GM23338 (cell line): ENCODE data around the gene TEN1. TPM values are rescaled to one million over a fixed set of nuclear protein-coding genes. Genes with fewer than 3 reads are reported as not detected.

ENCODE experiments used
- ATAC-seq: fragments of 200-7000 bp; cut with Tn5 transposase; 3 replicates; pipeline ENCODE4 v1.9.1; 2020
- DNase-seq: peaks from one replicate; pipeline ENCODE4 v3.0.0-alpha.2; 2015; ENCODE audit warnings: low spot score
- H2AFZ ChIP-seq: fragments of 200-600 bp; sonication (generic); 2 replicates; pipeline ENCODE4 v1.8.0; 2016; ENCODE audit warnings: antibody characterized with exemption, mild to moderate bottlenecking, moderate library complexity
- H3F3A ChIP-seq: fragments of 200-600 bp; sonication (generic); replicated peaks from 2 replicates; pipeline ENCODE4 v1.8.0; 2017; ENCODE audit warnings: antibody characterized with exemption, mixed run types, low read depth
- H3K27ac ChIP-seq: fragments of 200-600 bp; sonication (generic); 2 replicates; pipeline ENCODE4 v1.6.1; 2016; ENCODE audit warnings: low read depth
- H3K27me3 ChIP-seq: fragments of 200-600 bp; sonication (generic); 2 replicates; pipeline ENCODE4 v1.8.0; 2016; ENCODE audit warnings: mild to moderate bottlenecking, mixed run types, moderate library complexity; ENCODE audit not compliant: insufficient read depth
- H3K36me3 ChIP-seq: fragments of 200-600 bp; sonication (generic); 2 replicates; pipeline ENCODE4 v1.8.0; 2016; ENCODE audit warnings: mild to moderate bottlenecking; ENCODE audit not compliant: insufficient read depth
- H3K4me1 ChIP-seq: fragments of 200-600 bp; sonication (generic); 2 replicates; pipeline ENCODE4 v1.8.0; 2016; ENCODE audit warnings: mild to moderate bottlenecking, moderate library complexity; ENCODE audit not compliant: insufficient read depth
- H3K4me2 ChIP-seq: fragments of 200-600 bp; sonication (generic); 2 replicates; pipeline ENCODE4 v1.7.1; 2017; ENCODE audit warnings: mixed run types
- H3K4me3 ChIP-seq: fragments of 200-600 bp; sonication (generic); 2 replicates; pipeline ENCODE4 v1.6.1; 2016; ENCODE audit warnings: mixed run types
- H3K79me2 ChIP-seq: fragments of 200-600 bp; sonication (generic); replicated peaks from 2 replicates; pipeline ENCODE4 v1.8.0; 2017; ENCODE audit warnings: mild to moderate bottlenecking; ENCODE audit not compliant: insufficient read depth
- H3K9me2 ChIP-seq: fragments of 200-600 bp; sonication (generic); 2 replicates; pipeline ENCODE4 v1.8.0; 2017; ENCODE audit not compliant: insufficient read depth
- H4K20me1 ChIP-seq: fragments of 200-600 bp; sonication (generic); replicated peaks from 2 replicates; pipeline ENCODE4 v1.8.0; 2017; ENCODE audit warnings: mild to moderate bottlenecking; ENCODE audit not compliant: insufficient read depth
- H3K27ac Mint-ChIP-seq: 2 replicates; pipeline ENCODE4 v1.8.0; 2020; ENCODE audit warnings: inconsistent platforms, mild to moderate bottlenecking, moderate library complexity, mixed read lengths
- H3K27me3 Mint-ChIP-seq: 3 replicates; pipeline ENCODE4 v1.8.0; 2022; ENCODE audit warnings: low read depth, mild to moderate bottlenecking, moderate library complexity, mixed read lengths, inconsistent platforms; ENCODE audit not compliant: insufficient read depth, poor library complexity
- H3K36me3 Mint-ChIP-seq: 3 replicates; pipeline ENCODE4 v1.8.0; 2021; ENCODE audit warnings: low read depth, mild to moderate bottlenecking, inconsistent platforms, moderate library complexity, mixed read lengths
- H3K4me1 Mint-ChIP-seq: 3 replicates; pipeline ENCODE4 v1.8.0; 2020; ENCODE audit warnings: mild to moderate bottlenecking, inconsistent platforms, mixed read lengths
- H3K4me3 Mint-ChIP-seq: 3 replicates; pipeline ENCODE4 v1.8.0; 2021; ENCODE audit warnings: moderate library complexity, mild to moderate bottlenecking, inconsistent platforms, mixed read lengths
- H3K9me3 Mint-ChIP-seq: 3 replicates; pipeline ENCODE4 v1.8.0; 2020; ENCODE audit warnings: moderate library complexity, mild to moderate bottlenecking, inconsistent platforms, mixed read lengths
- CREB1 ChIP-seq: fragments of 250-450 bp; sonication (Bioruptor Pico); IDR thresholded peaks from 2 replicates; pipeline ENCODE4 v1.5.0; 2020; ENCODE audit warnings: low read depth, mild to moderate bottlenecking, moderate library complexity
- EZH2 ChIP-seq: fragments of 200-600 bp; sonication (generic); IDR thresholded peaks from one replicate; pipeline ENCODE4 v1.8.0; 2017; ENCODE audit warnings: antibody characterized with exemption, mild to moderate bottlenecking, low read depth; ENCODE audit not compliant: unreplicated experiment
- EZH2phosphoT487 ChIP-seq: fragments of 200-600 bp; sonication (generic); IDR thresholded peaks from one replicate; pipeline ENCODE4 v1.8.1; 2018; ENCODE audit warnings: antibody characterized with exemption; ENCODE audit not compliant: unreplicated experiment
- JUNB ChIP-seq: IDR thresholded peaks from one replicate; pipeline ENCODE4 v1.6.1; 2016; ENCODE audit warnings: antibody characterized with exemption; ENCODE audit not compliant: unreplicated experiment
- POLR2AphosphoS5 ChIP-seq: IDR thresholded peaks from 2 replicates; pipeline ENCODE4 v1.6.1; 2016; ENCODE audit warnings: antibody characterized with exemption, low read depth
- REST ChIP-seq: IDR thresholded peaks from one replicate; pipeline ENCODE4 v1.6.1; 2018; ENCODE audit warnings: antibody characterized with exemption; ENCODE audit not compliant: unreplicated experiment
- STAT1 ChIP-seq: IDR thresholded peaks from one replicate; pipeline ENCODE4 v1.6.1; 2016; ENCODE audit warnings: antibody characterized with exemption; ENCODE audit not compliant: unreplicated experiment
- ZNF114 ChIP-seq: fragments of 250-450 bp; sonication (Bioruptor Pico); IDR thresholded peaks from 2 replicates; pipeline ENCODE4 v1.5.0; 2020; ENCODE audit warnings: mild to moderate bottlenecking, moderate library complexity
- ZNF331 ChIP-seq: fragments of 250-450 bp; sonication (Bioruptor Pico); IDR thresholded peaks from 2 replicates; pipeline ENCODE4 v1.5.0; 2020; ENCODE audit warnings: low read depth, mild to moderate bottlenecking, moderate library complexity
- polyA plus RNA-seq: library from polyadenylated mRNA; unstranded; fragments of >200 nt; fragmentation: Nextera tagmentation; extraction: Ambion mirVana; gene quantifications from 2 replicates; pipeline ENCODE4 v1.2.1, GENCODE V29; 2016
- total RNA-seq: library from RNA; depleted of rRNA; stranded (reverse); fragments of >200 nt; shearing (Covaris generic); gene quantifications from 2 replicates; pipeline ENCODE4 v1.2.3, GENCODE V29; 2014
- TF ChIP-seq, protein P1 (sequence below), 2 experiments: fragments of 200-600 bp in 1 of 2; sonication (generic) in 1 of 2; conservative IDR thresholded peaks; 2 replicates each; pipeline versions ENCODE4 v1.5.1 to v1.6.1; 2016 to 2017; ENCODE audit warnings: antibody characterized with exemption in 2 of 2, low read depth in 2 of 2, mild to moderate bottlenecking in 2 of 2, moderate library complexity in 1 of 2
- TF ChIP-seq, protein P2 (sequence below): IDR thresholded peaks from 2 replicates; pipeline ENCODE4 v1.6.1; 2016; ENCODE audit warnings: antibody characterized with exemption
- TF ChIP-seq, protein P3 (sequence below): fragments of 250-450 bp; sonication (Bioruptor Pico); IDR thresholded peaks from 2 replicates; pipeline ENCODE4 v1.5.0; 2020; ENCODE audit warnings: mild to moderate bottlenecking, moderate library complexity

Gene TEN1
- total and polyA plus RNA-seq, 2 experiments from 2014 or later, result 11.3 to 14.1 TPM

DNA sequence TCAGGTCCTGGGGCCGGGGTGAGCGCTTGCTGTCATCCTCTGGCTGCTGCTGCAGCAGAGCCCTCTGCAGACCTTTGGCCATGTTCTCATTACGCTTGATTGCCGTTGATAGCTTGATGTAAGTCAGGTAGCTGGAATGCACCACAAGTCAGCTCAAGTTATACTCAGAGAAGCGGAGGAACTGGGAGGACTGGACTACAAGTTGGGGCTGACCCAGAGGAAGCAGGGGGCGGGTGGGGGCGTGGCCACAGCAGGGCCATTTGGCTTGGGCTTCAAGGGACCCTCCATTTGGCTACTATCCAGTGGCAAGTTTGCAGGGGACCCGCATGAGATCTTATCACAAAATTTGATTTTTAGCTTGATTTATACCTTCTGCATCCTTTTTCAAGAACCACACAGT, 67.0 kb downstream of the TEN1 start (continued):
- TF ChIP-seq EZH2, result no peak
- TF ChIP-seq STAT1, result no peak
- no peak for TF ChIP-seq CREB1
- no peak for TF ChIP-seq EZH2phosphoT487

GRCh38 chr17:76048025-76048605, 69.1 kb downstream of the TEN1 start:
- H3K36me3 Mint-ChIP-seq, result peaks cover 75% of the 10 kb centered on the region
- H3K4me2 ChIP-seq, result no peak overlapping the region
- peaks cover 7% of the 10 kb centered on the region; the same call in 1 of the 2 replicates for H3K79me2 ChIP-seq
- H3K36me3 ChIP-seq, result peaks cover 53% of the 10 kb centered on the region
- H3F3A ChIP-seq, result peaks cover 21% of the 10 kb centered on the region; the same call in 1 of the 2 replicates
- no peaks in the 10 kb centered on the region for H3K27me3 ChIP-seq
- H3K9me2 ChIP-seq, result no peaks in the 10 kb centered on the region
- no peaks in the 10 kb centered on the region for H3K9me3 Mint-ChIP-seq
- H4K20me1 ChIP-seq, result peaks cover 10% of the 10 kb centered on the region
- H3K4me3 Mint-ChIP-seq, result no peak overlapping the region
- peaks cover 5% of the 10 kb centered on the region; the same call in 2 of the 3 replicates for H3K4me1 Mint-ChIP-seq
- peaks cover 9% of the 10 kb centered on the region; the same call in 1 of the 2 replicates for H3K4me1 ChIP-seq
- peaks cover 1% of the 10 kb centered on the region for H3K27me3 Mint-ChIP-seq
- 0 out of 2 replicates have a peak overlapping the region, but pooled peaks have one; percentile 9 for H3K27ac Mint-ChIP-seq
- H3K27ac ChIP-seq, result peak overlapping the region; percentile 74
- H3K4me3 ChIP-seq, result no peak overlapping the region
- ATAC-seq, result no peak
- H2AFZ ChIP-seq, result no peak overlapping the region
- DNase-seq, result no peak
- TF ChIP-seq CREB1 (no peak), EZH2phosphoT487 (no peak), REST (no peak), ZNF114 (no peak), EZH2 (no peak), JUNB (no peak), POLR2AphosphoS5 (no peak), STAT1 (no peak), ZNF331 (no peak)
- TF ChIP-seq, protein P1, sequence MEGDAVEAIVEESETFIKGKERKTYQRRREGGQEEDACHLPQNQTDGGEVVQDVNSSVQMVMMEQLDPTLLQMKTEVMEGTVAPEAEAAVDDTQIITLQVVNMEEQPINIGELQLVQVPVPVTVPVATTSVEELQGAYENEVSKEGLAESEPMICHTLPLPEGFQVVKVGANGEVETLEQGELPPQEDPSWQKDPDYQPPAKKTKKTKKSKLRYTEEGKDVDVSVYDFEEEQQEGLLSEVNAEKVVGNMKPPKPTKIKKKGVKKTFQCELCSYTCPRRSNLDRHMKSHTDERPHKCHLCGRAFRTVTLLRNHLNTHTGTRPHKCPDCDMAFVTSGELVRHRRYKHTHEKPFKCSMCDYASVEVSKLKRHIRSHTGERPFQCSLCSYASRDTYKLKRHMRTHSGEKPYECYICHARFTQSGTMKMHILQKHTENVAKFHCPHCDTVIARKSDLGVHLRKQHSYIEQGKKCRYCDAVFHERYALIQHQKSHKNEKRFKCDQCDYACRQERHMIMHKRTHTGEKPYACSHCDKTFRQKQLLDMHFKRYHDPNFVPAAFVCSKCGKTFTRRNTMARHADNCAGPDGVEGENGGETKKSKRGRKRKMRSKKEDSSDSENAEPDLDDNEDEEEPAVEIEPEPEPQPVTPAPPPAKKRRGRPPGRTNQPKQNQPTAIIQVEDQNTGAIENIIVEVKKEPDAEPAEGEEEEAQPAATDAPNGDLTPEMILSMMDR (conservative IDR thresholded peaks at IDR 0.05; ENCODE audit: low read depth in 2 of 2), result no peak
- TF ChIP-seq, protein P2, sequence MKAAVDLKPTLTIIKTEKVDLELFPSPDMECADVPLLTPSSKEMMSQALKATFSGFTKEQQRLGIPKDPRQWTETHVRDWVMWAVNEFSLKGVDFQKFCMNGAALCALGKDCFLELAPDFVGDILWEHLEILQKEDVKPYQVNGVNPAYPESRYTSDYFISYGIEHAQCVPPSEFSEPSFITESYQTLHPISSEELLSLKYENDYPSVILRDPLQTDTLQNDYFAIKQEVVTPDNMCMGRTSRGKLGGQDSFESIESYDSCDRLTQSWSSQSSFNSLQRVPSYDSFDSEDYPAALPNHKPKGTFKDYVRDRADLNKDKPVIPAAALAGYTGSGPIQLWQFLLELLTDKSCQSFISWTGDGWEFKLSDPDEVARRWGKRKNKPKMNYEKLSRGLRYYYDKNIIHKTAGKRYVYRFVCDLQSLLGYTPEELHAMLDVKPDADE, result no peak
- TF ChIP-seq, protein P3, sequence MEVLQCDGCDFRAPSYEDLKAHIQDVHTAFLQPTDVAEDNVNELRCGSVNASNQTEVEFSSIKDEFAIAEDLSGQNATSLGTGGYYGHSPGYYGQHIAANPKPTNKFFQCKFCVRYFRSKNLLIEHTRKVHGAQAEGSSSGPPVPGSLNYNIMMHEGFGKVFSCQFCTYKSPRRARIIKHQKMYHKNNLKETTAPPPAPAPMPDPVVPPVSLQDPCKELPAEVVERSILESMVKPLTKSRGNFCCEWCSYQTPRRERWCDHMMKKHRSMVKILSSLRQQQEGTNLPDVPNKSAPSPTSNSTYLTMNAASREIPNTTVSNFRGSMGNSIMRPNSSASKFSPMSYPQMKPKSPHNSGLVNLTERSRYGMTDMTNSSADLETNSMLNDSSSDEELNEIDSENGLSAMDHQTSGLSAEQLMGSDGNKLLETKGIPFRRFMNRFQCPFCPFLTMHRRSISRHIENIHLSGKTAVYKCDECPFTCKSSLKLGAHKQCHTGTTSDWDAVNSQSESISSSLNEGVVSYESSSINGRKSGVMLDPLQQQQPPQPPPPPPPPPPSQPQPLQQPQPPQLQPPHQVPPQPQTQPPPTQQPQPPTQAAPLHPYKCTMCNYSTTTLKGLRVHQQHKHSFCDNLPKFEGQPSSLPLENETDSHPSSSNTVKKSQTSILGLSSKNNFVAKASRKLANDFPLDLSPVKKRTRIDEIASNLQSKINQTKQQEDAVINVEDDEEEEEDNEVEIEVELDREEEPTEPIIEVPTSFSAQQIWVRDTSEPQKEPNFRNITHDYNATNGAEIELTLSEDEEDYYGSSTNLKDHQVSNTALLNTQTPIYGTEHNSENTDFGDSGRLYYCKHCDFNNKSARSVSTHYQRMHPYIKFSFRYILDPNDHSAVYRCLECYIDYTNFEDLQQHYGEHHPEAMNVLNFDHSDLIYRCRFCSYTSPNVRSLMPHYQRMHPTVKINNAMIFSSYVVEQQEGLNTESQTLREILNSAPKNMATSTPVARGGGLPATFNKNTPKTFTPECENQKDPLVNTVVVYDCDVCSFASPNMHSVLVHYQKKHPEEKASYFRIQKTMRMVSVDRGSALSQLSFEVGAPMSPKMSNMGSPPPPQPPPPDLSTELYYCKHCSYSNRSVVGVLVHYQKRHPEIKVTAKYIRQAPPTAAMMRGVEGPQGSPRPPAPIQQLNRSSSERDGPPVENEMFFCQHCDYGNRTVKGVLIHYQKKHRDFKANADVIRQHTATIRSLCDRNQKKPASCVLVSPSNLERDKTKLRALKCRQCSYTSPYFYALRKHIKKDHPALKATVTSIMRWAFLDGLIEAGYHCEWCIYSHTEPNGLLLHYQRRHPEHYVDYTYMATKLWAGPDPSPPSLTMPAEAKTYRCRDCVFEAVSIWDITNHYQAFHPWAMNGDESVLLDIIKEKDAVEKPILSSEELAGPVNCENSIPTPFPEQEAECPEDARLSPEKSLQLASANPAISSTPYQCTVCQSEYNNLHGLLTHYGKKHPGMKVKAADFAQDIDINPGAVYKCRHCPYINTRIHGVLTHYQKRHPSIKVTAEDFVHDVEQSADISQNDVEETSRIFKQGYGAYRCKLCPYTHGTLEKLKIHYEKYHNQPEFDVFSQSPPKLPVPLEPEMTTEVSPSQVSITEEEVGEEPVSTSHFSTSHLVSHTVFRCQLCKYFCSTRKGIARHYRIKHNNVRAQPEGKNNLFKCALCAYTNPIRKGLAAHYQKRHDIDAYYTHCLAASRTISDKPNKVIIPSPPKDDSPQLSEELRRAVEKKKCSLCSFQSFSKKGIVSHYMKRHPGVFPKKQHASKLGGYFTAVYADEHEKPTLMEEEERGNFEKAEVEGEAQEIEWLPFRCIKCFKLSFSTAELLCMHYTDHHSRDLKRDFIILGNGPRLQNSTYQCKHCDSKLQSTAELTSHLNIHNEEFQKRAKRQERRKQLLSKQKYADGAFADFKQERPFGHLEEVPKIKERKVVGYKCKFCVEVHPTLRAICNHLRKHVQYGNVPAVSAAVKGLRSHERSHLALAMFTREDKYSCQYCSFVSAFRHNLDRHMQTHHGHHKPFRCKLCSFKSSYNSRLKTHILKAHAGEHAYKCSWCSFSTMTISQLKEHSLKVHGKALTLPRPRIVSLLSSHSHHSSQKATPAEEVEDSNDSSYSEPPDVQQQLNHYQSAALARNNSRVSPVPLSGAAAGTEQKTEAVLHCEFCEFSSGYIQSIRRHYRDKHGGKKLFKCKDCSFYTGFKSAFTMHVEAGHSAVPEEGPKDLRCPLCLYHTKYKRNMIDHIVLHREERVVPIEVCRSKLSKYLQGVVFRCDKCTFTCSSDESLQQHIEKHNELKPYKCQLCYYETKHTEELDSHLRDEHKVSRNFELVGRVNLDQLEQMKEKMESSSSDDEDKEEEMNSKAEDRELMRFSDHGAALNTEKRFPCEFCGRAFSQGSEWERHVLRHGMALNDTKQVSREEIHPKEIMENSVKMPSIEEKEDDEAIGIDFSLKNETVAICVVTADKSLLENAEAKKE (CRISPR knock-in tag), result no peak
